B cell (primary cell): ENCODE results near the gene PTCD1. TPM values are rescaled to one million over a fixed set of nuclear protein-coding genes. Genes with fewer than 3 reads are reported as not detected.

Experiments
- ATAC-seq: fragments of 200-7000 bp; cut with Tn5 transposase; one replicate; pipeline ENCODE4 v1.10.0; 2021; ENCODE audit warnings: low read depth, mild to moderate bottlenecking, moderate number of reproducible peaks, moderate library complexity
- CTCF ChIA-PET: fragments of 350-600 bp; sonication (Branson Sonifier 250); formaldehyde crosslinking; loops from one replicate; lab custom pipeline; 2021; ENCODE audit warnings: antibody characterized with exemption, inconsistent platforms; lab: Charles Lee
- POLR2A ChIA-PET: fragments of 350-600 bp; sonication (Branson Sonifier 250); formaldehyde crosslinking; loops from one replicate; lab custom pipeline; 2021; ENCODE audit warnings: antibody characterized with exemption; lab: Charles Lee
- DNase-seq: peaks from one replicate; pipeline ENCODE4 v3.0.0; 2013
- H2AFZ ChIP-seq: 2 replicates; pipeline ENCODE4 v1.6.1; 2012; ENCODE audit warnings: mild to moderate bottlenecking, low read depth, low read length; ENCODE audit not compliant: insufficient read depth, poor library complexity, severe bottlenecking
- H3K27ac ChIP-seq, 2 donors: 1 replicate in 1 of 2; 2 replicates in 1 of 2; pipeline ENCODE4 v1.5.1; 2012 to 2013; ENCODE audit warnings: low read length in 2 of 2, mild to moderate bottlenecking in 2 of 2, moderate library complexity in 1 of 2
- H3K27me3 ChIP-seq, 4 experiments: fragments of 200-600 bp in 1 of 4; sonication (generic) in 1 of 4; replicated peaks in 1 of 4; 1 replicate in 2 of 4; 2 replicates in 2 of 4; pipeline versions ENCODE4 v1.6.1 to v1.7.0; 2013 to 2016; ENCODE audit warnings: low read length in 3 of 4, mild to moderate bottlenecking in 2 of 4, mixed read lengths in 1 of 4, moderate library complexity in 1 of 4; ENCODE audit not compliant: insufficient read depth in 4 of 4, control insufficient read depth in 3 of 4; ENCODE audit errors: control extremely low read depth in 1 of 4
- H3K36me3 ChIP-seq, 2 experiments: replicated peaks in 1 of 2; 1 replicate in 1 of 2; 2 replicates in 1 of 2; pipeline versions ENCODE4 v1.6.1 to v1.7.1; 2013; ENCODE audit warnings: low read length in 1 of 2; ENCODE audit not compliant: insufficient read depth in 2 of 2, control insufficient read depth in 1 of 2; ENCODE audit errors: control extremely low read depth in 1 of 2, extremely low read depth in 1 of 2
- H3K4me1 ChIP-seq, 2 donors: fragments of 200-600 bp in 1 of 2; sonication (generic) in 1 of 2; 1 replicate in 1 of 2; 2 replicates in 1 of 2; pipeline versions ENCODE4 v1.5.1 to v1.6.1; 2013 to 2017; ENCODE audit warnings: low read length in 2 of 2; ENCODE audit not compliant: control insufficient read depth in 2 of 2, insufficient read depth in 2 of 2
- H3K4me2 ChIP-seq: replicated peaks from 2 replicates; pipeline ENCODE3; 2012; ENCODE audit warnings: mild to moderate bottlenecking, low read depth, low read length; ENCODE audit not compliant: poor library complexity, severe bottlenecking
- H3K4me3 ChIP-seq, 5 experiments: fragments of 200-600 bp in 1 of 5; sonication (generic) in 1 of 5; 1 replicate in 3 of 5; 2 replicates in 2 of 5; pipeline versions ENCODE4 v1.5.1 to v1.7.0; 2011 to 2016; ENCODE audit warnings: low read length in 4 of 5, mild to moderate bottlenecking in 4 of 5, low read depth in 2 of 5, control low read depth in 1 of 5, moderate library complexity in 1 of 5; ENCODE audit not compliant: insufficient read depth in 1 of 5; ENCODE audit errors: control extremely low read depth in 1 of 5, extremely low read depth in 1 of 5
- H3K79me2 ChIP-seq: fragments of 200-600 bp; sonication (generic); one replicate; pipeline ENCODE4 v1.6.0; 2016; ENCODE audit warnings: low read length; ENCODE audit not compliant: control insufficient read depth, insufficient read depth
- H3K9ac ChIP-seq: fragments of 200-600 bp; sonication (generic); 2 replicates; pipeline ENCODE4 v1.6.1; 2017; ENCODE audit warnings: mild to moderate bottlenecking, low read length, moderate library complexity
- H3K9me3 ChIP-seq, 3 donors: one replicate each; pipeline versions ENCODE4 v1.6.1 to v1.7.1; 2013; ENCODE audit warnings: low read length in 2 of 3; ENCODE audit not compliant: control insufficient read depth in 2 of 3, insufficient read depth in 1 of 3; ENCODE audit errors: control extremely low read depth in 1 of 3
- H4K20me1 ChIP-seq: 2 replicates; pipeline ENCODE4 v1.6.0; 2012; ENCODE audit warnings: mild to moderate bottlenecking, low read length; ENCODE audit not compliant: insufficient read depth, control insufficient read depth, poor library complexity, severe bottlenecking
- H3K27ac Mint-ChIP-seq: one replicate; pipeline ENCODE4 v1.8.0; 2021; ENCODE audit warnings: mixed read lengths
- H3K27me3 Mint-ChIP-seq: one replicate; pipeline ENCODE4 v1.8.0; 2021; ENCODE audit warnings: mixed read lengths
- H3K4me1 Mint-ChIP-seq: one replicate; pipeline ENCODE4 v1.8.0; 2021; ENCODE audit warnings: mixed read lengths
- H3K4me3 Mint-ChIP-seq: one replicate; pipeline ENCODE4 v1.8.0; 2021; ENCODE audit warnings: mixed read lengths
- H3K9me3 Mint-ChIP-seq: one replicate; pipeline ENCODE4 v1.8.0; 2022; ENCODE audit warnings: mixed read lengths; ENCODE audit not compliant: insufficient read depth
- EZH2 ChIP-seq: IDR thresholded peaks from 2 replicates; pipeline ENCODE4 v1.6.1; 2012; ENCODE audit warnings: borderline replicate concordance, low read depth, mild to moderate bottlenecking, moderate library complexity, low read length; ENCODE audit not compliant: insufficient read depth, poor library complexity, severe bottlenecking
- WGBS: methylation state at CpG from one replicate; pipeline ENCODE4 v1.1.5; 2013; ENCODE audit warnings: missing lambda C conversion rate; ENCODE audit not compliant: insufficient coverage; 5-methylcytosine and 5-hydroxymethylcytosine counted together
- intact Hi-C: fragments of 100-400 bp; cut with micrococcal nuclease; formaldehyde crosslinking; loops from one replicate; pipeline ENCODE4 v1.10.0; 2022
- polyA plus RNA-seq: library from polyadenylated mRNA; depleted of rRNA; stranded (reverse); fragments of >200 nt; gene quantifications from 2 replicates; pipeline ENCODE4 v1.2.3, GENCODE V29; 2012
- total RNA-seq, 2 donors: library from RNA; stranded (reverse); fragments of 120-200 nt in 1 of 2; gene quantifications; 1 replicate in 1 of 2; 2 replicates in 1 of 2; pipeline versions ENCODE4 v1.2.3 to v1.2.4, GENCODE V29; 2013 to 2022
- TF ChIP-seq, protein P1 (sequence below): fragments of 200-600 bp; IDR thresholded peaks from one replicate; pipeline ENCODE4 v1.8.0; 2022; ENCODE audit warnings: antibody characterized with exemption, mild to moderate bottlenecking

The PTCD1 gene
- total and polyA plus RNA-seq, 2 donors (not counting 1 experiment from before 2014, with no cell fraction given): 9.7 to 14.8 TPM

DNA sequence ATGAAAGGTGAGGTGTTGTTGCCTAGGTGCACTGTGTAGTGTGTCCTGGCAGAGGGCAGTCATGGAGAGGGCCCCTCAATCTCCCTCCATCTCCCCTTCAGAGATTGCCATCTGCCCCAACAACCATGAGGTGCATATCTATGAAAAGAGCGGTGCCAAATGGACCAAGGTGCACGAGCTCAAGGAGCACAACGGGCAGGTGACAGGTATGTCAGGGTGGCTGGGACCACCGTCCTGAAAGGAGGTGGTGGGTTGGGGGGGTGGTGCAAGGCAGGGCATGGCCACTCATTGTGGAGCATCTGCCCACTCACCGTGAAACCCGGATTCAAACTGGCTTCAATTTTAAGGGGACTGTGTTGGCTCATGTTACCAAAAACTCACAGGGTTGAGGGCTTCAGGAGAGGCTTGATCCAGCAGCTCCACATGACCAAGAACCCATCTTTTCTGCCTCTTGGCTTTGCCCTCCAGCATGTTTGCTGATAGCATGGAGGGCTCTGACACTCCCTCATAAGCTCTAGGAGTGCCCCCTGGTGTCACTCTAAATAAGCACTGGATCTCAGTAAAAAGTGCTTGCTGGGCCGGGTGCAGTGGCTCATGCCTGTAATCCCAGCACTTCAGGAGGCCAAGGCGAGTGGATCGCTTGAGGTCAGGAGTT, 51.9 kb downstream of the PTCD1 start:
- peak overlapping the region; percentile 53 for H3K27ac Mint-ChIP-seq
- H3K4me2 ChIP-seq: no peak overlapping the region
- intact Hi-C loops: loop anchor here (1.0 kb wide), 1 partner anchor 21 kb away; no protein-coding TSS in a partner anchor
- peaks cover 0 to 63% of the 10 kb centered on the region in 2 experiments for H3K36me3 ChIP-seq
- POLR2A ChIA-PET: no interaction called here
- H4K20me1 ChIP-seq: peaks cover 83% of the 10 kb centered on the region
- no peaks in the 10 kb centered on the region for H3K27me3 ChIP-seq
- H2AFZ ChIP-seq: no peak overlapping the region
- ATAC-seq: peak; percentile 70
- CTCF ChIA-PET: interaction anchor here (0.7 to 3.4 kb wide), 7 partner anchors 13 to 213 kb away, joined by 3 to 24 read pairs (median 4); partner anchors contain the start of gene ARPC1B
- H3K9me3 ChIP-seq: no peaks in the 10 kb centered on the region
- H3K4me3 ChIP-seq: no peak overlapping the region
- H3K4me3 Mint-ChIP-seq: no peak overlapping the region
- 94% methylated on average over 9 of the region's 9 CpGs for WGBS
- DNase-seq: peak; percentile 48
- H3K27me3 Mint-ChIP-seq: no peaks in the 10 kb centered on the region
- no peaks in the 10 kb centered on the region for H3K9me3 Mint-ChIP-seq
- H3K4me1 ChIP-seq: peaks cover 12 to 35% of the 10 kb centered on the region in 2 donors
- no peak overlapping the region for H3K27ac ChIP-seq
- H3K79me2 ChIP-seq: peaks cover 83% of the 10 kb centered on the region
- TF ChIP-seq, protein P1, sequence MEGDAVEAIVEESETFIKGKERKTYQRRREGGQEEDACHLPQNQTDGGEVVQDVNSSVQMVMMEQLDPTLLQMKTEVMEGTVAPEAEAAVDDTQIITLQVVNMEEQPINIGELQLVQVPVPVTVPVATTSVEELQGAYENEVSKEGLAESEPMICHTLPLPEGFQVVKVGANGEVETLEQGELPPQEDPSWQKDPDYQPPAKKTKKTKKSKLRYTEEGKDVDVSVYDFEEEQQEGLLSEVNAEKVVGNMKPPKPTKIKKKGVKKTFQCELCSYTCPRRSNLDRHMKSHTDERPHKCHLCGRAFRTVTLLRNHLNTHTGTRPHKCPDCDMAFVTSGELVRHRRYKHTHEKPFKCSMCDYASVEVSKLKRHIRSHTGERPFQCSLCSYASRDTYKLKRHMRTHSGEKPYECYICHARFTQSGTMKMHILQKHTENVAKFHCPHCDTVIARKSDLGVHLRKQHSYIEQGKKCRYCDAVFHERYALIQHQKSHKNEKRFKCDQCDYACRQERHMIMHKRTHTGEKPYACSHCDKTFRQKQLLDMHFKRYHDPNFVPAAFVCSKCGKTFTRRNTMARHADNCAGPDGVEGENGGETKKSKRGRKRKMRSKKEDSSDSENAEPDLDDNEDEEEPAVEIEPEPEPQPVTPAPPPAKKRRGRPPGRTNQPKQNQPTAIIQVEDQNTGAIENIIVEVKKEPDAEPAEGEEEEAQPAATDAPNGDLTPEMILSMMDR: peak; percentile 27
- TF ChIP-seq EZH2: no peak
- no peak overlapping the region for H3K9ac ChIP-seq
- peaks cover 22% of the 10 kb centered on the region for H3K4me1 Mint-ChIP-seq

DNA sequence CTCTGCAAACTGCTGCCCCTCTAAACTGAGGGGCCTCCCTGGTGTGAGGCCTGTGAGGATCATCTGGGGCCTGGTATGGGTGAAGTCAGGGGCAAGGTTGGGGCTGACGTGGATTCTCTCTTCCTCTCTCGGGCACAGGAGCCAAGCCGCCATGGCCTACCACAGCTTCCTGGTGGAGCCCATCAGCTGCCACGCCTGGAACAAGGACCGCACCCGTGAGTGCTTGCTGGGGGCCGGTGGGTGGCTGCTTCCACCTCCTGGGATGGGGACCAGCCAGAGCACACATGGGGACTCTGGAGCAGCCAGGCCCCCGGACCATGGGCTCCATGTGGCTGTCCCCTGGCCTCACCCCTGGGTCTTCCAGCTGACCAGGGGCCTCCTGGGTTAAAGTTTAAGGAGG, 53.0 kb downstream of the PTCD1 start:
- H4K20me1 ChIP-seq: peaks cover 83% of the 10 kb centered on the region
- Mint-ChIP-seq H3K27me3 (no peaks in the 10 kb centered on the region), H3K4me1 (peaks cover 32% of the 10 kb centered on the region), H3K9me3 (no peaks in the 10 kb centered on the region), H3K4me3 (no peak overlapping the region), H3K27ac (no peak overlapping the region)
- H3K79me2 ChIP-seq: peaks cover 87% of the 10 kb centered on the region
- CTCF ChIA-PET: interaction anchor here (0.6 to 3.4 kb wide), 6 partner anchors 12 to 1241 kb away, joined by 3 to 24 read pairs (median 3); partner anchors contain the start of gene ARPC1B
- POLR2A ChIA-PET: no interaction called here
- H3K9ac ChIP-seq: no peak overlapping the region
- peak overlapping the region; percentile 11 to 73 for H3K27ac ChIP-seq
- no peak overlapping the region for H3K4me3 ChIP-seq
- DNase-seq (no peak), ATAC-seq (no peak)
- WGBS: 71% methylated on average over 5 of the region's 8 CpGs
- H3K9me3 ChIP-seq: no peaks in the 10 kb centered on the region
- H3K36me3 ChIP-seq: peaks cover 0 to 54% of the 10 kb centered on the region in 2 experiments
- H3K27me3 ChIP-seq: no peaks in the 10 kb centered on the region
- TF ChIP-seq, protein P1: no peak
- no peak for TF ChIP-seq EZH2
- intact Hi-C loops: no loop called here
- peak overlapping the region; percentile 22 for H3K4me2 ChIP-seq
- H2AFZ ChIP-seq: no peak overlapping the region
- peaks cover 22 to 47% of the 10 kb centered on the region in 2 donors for H3K4me1 ChIP-seq
